PFSK-1 (cell line): ENCODE results near the gene TMEM255B.

Source experiments
- FOXP2 ChIP-seq: optimal IDR thresholded peaks from 2 replicates; pipeline ENCODE3; 2011; ENCODE audit warnings: borderline replicate concordance, control low read depth, inconsistent platforms; ENCODE audit not compliant: insufficient read depth; ENCODE audit errors: extremely low read length, extremely low read depth
- POLR2AphosphoS5 ChIP-seq: IDR thresholded peaks from 2 replicates; pipeline ENCODE4 v1.6.1; 2012; ENCODE audit warnings: low read depth, mild to moderate bottlenecking, control low read depth, low read length, moderate library complexity
- REST ChIP-seq, 2 experiments: IDR thresholded peaks; 2 replicates each; pipeline versions ENCODE4 v1.6.1 to v1.8.0; 2011 to 2012; ENCODE audit warnings: low read depth in 2 of 2, low read length in 2 of 2, control low read depth in 1 of 2, inconsistent platforms in 1 of 2, mild to moderate bottlenecking in 1 of 2, moderate library complexity in 1 of 2; ENCODE audit not compliant: insufficient read depth in 1 of 2
- SIN3A ChIP-seq: IDR thresholded peaks from 2 replicates; pipeline ENCODE4 v1.6.1; 2012; ENCODE audit warnings: mild to moderate bottlenecking, low read length, moderate library complexity, borderline replicate concordance; ENCODE audit not compliant: insufficient read depth
- TAF1 ChIP-seq: IDR thresholded peaks from 2 replicates; pipeline ENCODE4 v1.6.1; 2012; ENCODE audit warnings: low read length, control low read depth, borderline replicate concordance; ENCODE audit not compliant: insufficient read depth

The TMEM255B gene

GRCh38 chr13:113810640-113811039 is 51.6 kb downstream of the TMEM255B start:
- TF ChIP-seq TAF1 (no peak), REST (IDR thresholded peaks at IDR 0.05; ENCODE audit: insufficient read depth in 1 of 2, low read depth in 2 of 2, low read length in 2 of 2) (no peak), FOXP2 (no peak), POLR2AphosphoS5 (no peak), SIN3A (no peak)

GRCh38 chr13:113811081-113811928 is 52.3 kb downstream of the TMEM255B start:
- TF ChIP-seq POLR2AphosphoS5 (no peak), TAF1 (no peak), REST (IDR thresholded peaks at IDR 0.05; ENCODE audit: insufficient read depth in 1 of 2, low read depth in 2 of 2, low read length in 2 of 2) (no peak), FOXP2 (no peak), SIN3A (no peak)

- TF ChIP-seq REST (IDR thresholded peaks at IDR 0.05; ENCODE audit: insufficient read depth in 1 of 2, low read depth in 2 of 2, low read length in 2 of 2): no peak
- no peak for TF ChIP-seq TAF1
Measured at GRCh38 chr13:113812178-113813040, 53.4 kb downstream of the TMEM255B start.

- TF ChIP-seq POLR2AphosphoS5: no peak
- TF ChIP-seq REST (IDR thresholded peaks at IDR 0.05; ENCODE audit: insufficient read depth in 1 of 2, low read depth in 2 of 2, low read length in 2 of 2): no peak
- no peak for TF ChIP-seq SIN3A
- TF ChIP-seq FOXP2: no peak
- TF ChIP-seq TAF1: no peak
Measured at GRCh38 chr13:113813070-113813748, 54.2 kb downstream of the TMEM255B start.
